KMS-11 (cell line): Measurements from ENCODE around the gene NEK11.
"Not testable (repeated sequence)": the region's sequence is repeated elsewhere in the genome, so short reads cannot be mapped to it uniquely, and the experiment has no call there.

Experiments used
- H2AFZ ChIP-seq: fragments of 200-600 bp; sonication (generic); 2 replicates; pipeline ENCODE4 v1.6.1; 2016; ENCODE audit warnings: antibody characterized with exemption, mixed run types, low read depth
- H3K27ac ChIP-seq: fragments of 200-600 bp; sonication (generic); 2 replicates; pipeline ENCODE4 v1.6.1; 2016; ENCODE audit warnings: mild to moderate bottlenecking, mixed run types
- H3K27me3 ChIP-seq: fragments of 200-600 bp; sonication (generic); 2 replicates; pipeline ENCODE4 v1.6.1; 2017; ENCODE audit warnings: mild to moderate bottlenecking, low read depth, mixed run types, moderate library complexity; ENCODE audit not compliant: insufficient read depth
- H3K36me3 ChIP-seq: fragments of 200-600 bp; sonication (generic); 2 replicates; pipeline ENCODE4 v1.6.1; 2017; ENCODE audit warnings: mild to moderate bottlenecking, mixed run types; ENCODE audit not compliant: insufficient read depth
- H3K4me1 ChIP-seq: fragments of 200-600 bp; sonication (generic); 2 replicates; pipeline ENCODE4 v1.6.1; 2016; ENCODE audit warnings: mild to moderate bottlenecking, low read depth, mixed run types; ENCODE audit not compliant: poor library complexity, severe bottlenecking
- H3K4me2 ChIP-seq: fragments of 200-600 bp; sonication (generic); 2 replicates; pipeline ENCODE4 v1.7.0; 2016; ENCODE audit warnings: mild to moderate bottlenecking, mixed run types
- H3K4me3 ChIP-seq: fragments of 200-600 bp; sonication (generic); IDR thresholded peaks from 2 replicates; pipeline ENCODE4 v1.6.1; 2017; ENCODE audit warnings: low read depth, low read length, mixed read lengths; ENCODE audit not compliant: insufficient read depth
- H3K79me2 ChIP-seq: fragments of 200-600 bp; sonication (generic); 2 replicates; pipeline ENCODE4 v1.6.1; 2016; ENCODE audit warnings: low read depth, mixed run types; ENCODE audit not compliant: insufficient read depth
- H3K9ac ChIP-seq: fragments of 200-600 bp; sonication (generic); 2 replicates; pipeline ENCODE4 v1.6.1; 2016; ENCODE audit warnings: mild to moderate bottlenecking, mixed run types
- H4K20me1 ChIP-seq: fragments of 200-600 bp; sonication (generic); 2 replicates; pipeline ENCODE4 v1.6.1; 2016; ENCODE audit warnings: mild to moderate bottlenecking, mixed run types; ENCODE audit not compliant: insufficient read depth
- CTCF ChIP-seq: fragments of 200-600 bp; sonication (generic); conservative IDR thresholded peaks from 2 replicates; pipeline ENCODE4 v1.6.1; 2017; ENCODE audit warnings: low read depth, mild to moderate bottlenecking, antibody characterized with exemption, low read length, moderate library complexity, mixed read lengths

The NEK11 gene

GRCh38 chr3:131374741-131375140, 348.1 kb downstream of the NEK11 start:
- Histone ChIP-seq H3K36me3 (no peaks in the 10 kb centered on the region), H2AFZ (no peak overlapping the region), H3K4me1 (no peaks in the 10 kb centered on the region), H3K27ac (no peak overlapping the region), H3K4me3 (no peak overlapping the region), H3K9ac (no peak overlapping the region), H3K27me3 (no peaks in the 10 kb centered on the region), H3K79me2 (no peaks in the 10 kb centered on the region), H4K20me1 (no peaks in the 10 kb centered on the region), H3K4me2 (no peak overlapping the region)
- no peak for TF ChIP-seq CTCF

GRCh38 chr3:131380821-131381444, 354.3 kb downstream of the NEK11 start:
- Histone ChIP-seq H3K4me1 (peaks cover 11% of the 10 kb centered on the region), H3K9ac (peak overlapping the region; percentile 48; the same call in 1 of the 2 replicates), H2AFZ (peak overlapping the region; percentile 72), H3K4me2 (peak overlapping the region; percentile 65)
- H3K27me3 ChIP-seq, H3K79me2 ChIP-seq, H3K4me3 ChIP-seq, H3K36me3 ChIP-seq, H4K20me1 ChIP-seq, H3K27ac ChIP-seq: not testable (repeated sequence)

- Histone ChIP-seq H3K9ac (peak within 1 kb of the TSS; percentile 52), H3K4me3 (peak within 1 kb of the TSS; percentile 86), H2AFZ (peak within 1 kb of the TSS; percentile 72), H3K4me1 (peaks cover 18% of the 10 kb centered on the region), H3K27ac (no peak within 1 kb of the TSS), H3K27me3 (no peaks in the 10 kb centered on the region), H3K36me3 (no peaks in the 10 kb centered on the region), H3K4me2 (peak within 1 kb of the TSS; percentile 97), H4K20me1 (no peaks in the 10 kb centered on the region), H3K79me2 (no peaks in the 10 kb centered on the region)
- 0 out of 2 replicates have a peak, but pooled peaks have one; percentile 22 for TF ChIP-seq CTCF
These were observed 355.0 kb downstream of the NEK11 start, which contains the start of gene NUDT16 for GRCh38 chr3:131381445-131382291. NUDT16 (plus strand) TSS chr3:131381774; CDS start chr3:131381805, 31 bp downstream.

GRCh38 chr3:131386429-131387165, 359.9 kb downstream of the NEK11 start:
- TF ChIP-seq CTCF: no peak

More at GRCh38 chr3:131386429-131387165, 359.9 kb downstream of the NEK11 start:
- H3K9ac ChIP-seq: no peak overlapping the region
- no peak overlapping the region for H2AFZ ChIP-seq
- no peaks in the 10 kb centered on the region for H3K27me3 ChIP-seq
- peak overlapping the region; percentile 27 for H3K4me2 ChIP-seq
- no peaks in the 10 kb centered on the region for H4K20me1 ChIP-seq
- H3K79me2 ChIP-seq: no peaks in the 10 kb centered on the region
- peaks cover 22% of the 10 kb centered on the region for H3K4me1 ChIP-seq
- no peak overlapping the region for H3K4me3 ChIP-seq
- peak overlapping the region; percentile 22; the same call in 1 of the 2 replicates for H3K27ac ChIP-seq
- H3K36me3 ChIP-seq: no peaks in the 10 kb centered on the region
